OCI-LY3 (cell line): ENCODE measurements around the gene MARF1.

Source experiments
- CTCF ChIP-seq: fragments of 200-600, 300-600 bp; sonication (generic); IDR thresholded peaks from 2 replicates; pipeline ENCODE4 v1.5.1; 2014; ENCODE audit warnings: antibody characterized with exemption, low read length, low read depth
- EZH2phosphoT487 ChIP-seq: fragments of 200-600 bp; shearing (Covaris generic); IDR thresholded peaks from 2 replicates; pipeline ENCODE4 v1.6.1; 2018; ENCODE audit warnings: antibody characterized with exemption, mixed run types, low read depth

DNA sequence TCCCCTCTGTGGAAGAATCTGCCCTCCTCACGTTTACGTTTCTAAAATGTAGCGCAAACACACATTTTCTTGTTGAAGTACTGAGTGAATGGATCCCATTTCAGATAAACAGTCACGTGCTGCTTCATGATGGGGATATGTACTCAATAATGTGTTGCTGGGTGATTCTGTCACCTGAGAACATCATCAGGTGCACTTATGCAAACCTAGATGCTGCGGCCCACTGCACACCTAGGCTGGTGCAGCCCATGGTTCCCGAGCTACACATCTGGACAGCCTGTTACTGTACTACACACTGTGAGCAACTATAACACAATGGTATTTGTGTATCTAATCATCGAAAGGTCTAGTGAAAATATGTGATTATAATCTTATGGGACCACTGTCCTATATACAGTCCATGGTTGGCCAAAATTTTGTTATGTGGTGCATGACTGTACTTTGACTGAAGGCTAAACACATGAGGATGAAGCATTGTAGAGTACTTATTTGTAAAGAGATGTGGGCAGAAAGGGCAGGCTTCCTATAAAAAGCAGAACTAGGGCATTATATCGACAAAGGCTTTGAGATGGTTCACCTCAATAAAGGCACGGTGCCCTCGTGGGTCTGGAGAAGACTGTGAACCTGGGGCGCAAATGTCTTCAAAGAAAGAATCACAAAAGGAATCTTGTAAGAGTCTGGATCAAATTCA lies 26.3 kb downstream of the MARF1 start:
- TF ChIP-seq CTCF (no peak), EZH2phosphoT487 (no peak)
